Frontal cortex (tissue), 4 donors: Measurements from ENCODE around the gene NXPH4. TPM values are rescaled to one million over a fixed set of nuclear protein-coding genes. Genes with fewer than 3 reads are reported as not detected.

Experiments
- DNase-seq, 2 donors: peaks; one replicate each; pipeline ENCODE4 v3.0.0; 2012; ENCODE audit warnings: low spot score in 2 of 2
- FAIRE-seq: peaks from 2 replicates; lab custom pipeline; 2012; peaks lifted over from hg19 to GRCh38; lab: Jason Lieb, UNC
- total RNA-seq: library from RNA; depleted of rRNA; stranded (reverse); fragments of >200 nt; gene quantifications from one replicate; pipeline ENCODE4 v1.2.3, GENCODE V29; 2014
- donor health status: control.
- donor health status: control.
- donor health status: control.

The NXPH4 gene
- total RNA-seq, 1 donor from 2014 or later, result 0.82 TPM

GRCh38 chr12:57239587-57240065 is 23.0 kb downstream of the NXPH4 start:
- DNase-seq, result no peak
- no peak for FAIRE-seq

- no peak for DNase-seq
- no peak for FAIRE-seq
Observed at GRCh38 chr12:57240066-57240921, 23.7 kb downstream of the NXPH4 start.

- no peak for FAIRE-seq
- no peak for DNase-seq
Observed at GRCh38 chr12:57240926-57241401, 24.4 kb downstream of the NXPH4 start.

- FAIRE-seq, result no peak
- no peak for DNase-seq
Observed at GRCh38 chr12:57241402-57242310, 25.1 kb downstream of the NXPH4 start.

- DNase-seq, result no peak
- no peak for FAIRE-seq
Observed at GRCh38 chr12:57242329-57242690, 25.7 kb downstream of the NXPH4 start.

- FAIRE-seq (no peak), DNase-seq (no peak)
Observed at GRCh38 chr12:57242691-57243454, 26.3 kb downstream of the NXPH4 start.

- FAIRE-seq (no peak), DNase-seq (peak in 1 of 2 donors; percentile 75)
Observed at GRCh38 chr12:57243521-57244311, 27.1 kb downstream of the NXPH4 start.

- FAIRE-seq (no peak), DNase-seq (no peak)
Observed at GRCh38 chr12:57244312-57244696, 27.7 kb downstream of the NXPH4 start.

GRCh38 chr12:57247041-57247440 is 30.4 kb downstream of the NXPH4 start:
- FAIRE-seq (no peak), DNase-seq (no peak)

GRCh38 chr12:57248934-57249742 is 32.5 kb downstream of the NXPH4 start:
- FAIRE-seq, result no peak
- no peak for DNase-seq

- DNase-seq, result no peak
- FAIRE-seq, result no peak
Observed at GRCh38 chr12:57250541-57250940, 33.9 kb downstream of the NXPH4 start.

- DNase-seq, result no peak
- FAIRE-seq, result no peak
Observed at GRCh38 chr12:57250956-57251355, 34.4 kb downstream of the NXPH4 start, which contains the start of gene STAC3. Gene STAC3 (minus strand): TSS chr12:57251187. CDS start chr12:57249636, 1,551 bp downstream.

GRCh38 chr12:57254506-57255280 is 38.1 kb downstream of the NXPH4 start:
- FAIRE-seq, result no peak
- no peak for DNase-seq

GRCh38 chr12:57255916-57256315 is 39.3 kb downstream of the NXPH4 start:
- DNase-seq (no peak), FAIRE-seq (no peak)

- no peak for FAIRE-seq
Observed at GRCh38 chr12:57258977-57259970, 42.7 kb downstream of the NXPH4 start.

GRCh38 chr12:57260366-57260765 is 43.8 kb downstream of the NXPH4 start:
- no peak for FAIRE-seq
- DNase-seq, result no peak

More at GRCh38 chr12:57258977-57259970, 42.7 kb downstream of the NXPH4 start:
- no peak for DNase-seq
